Measurements from ENCODE around the gene CDHR1. TPM values are rescaled to one million over a fixed set of nuclear protein-coding genes. Genes with fewer than 3 reads are reported as not detected.

Gene CDHR1
- total RNA-seq, 1 experiment from 2014 or later: not detected

GRCh38 chr10:84233940-84234339 is 39.6 kb downstream of the CDHR1 start:
- Histone ChIP-seq H3F3A (ENCODE audit: insufficient read depth, low read depth) (no peaks in the 10 kb centered on the region), H3K27me3 (ENCODE audit: insufficient read depth, low read depth) (peaks cover 98% of the 10 kb centered on the region), H3K27ac (no peak overlapping the region), H3K4me3 (no peak overlapping the region), H3K79me2 (ENCODE audit: low read depth) (no peaks in the 10 kb centered on the region), H3K9me2 (ENCODE audit: insufficient read depth) (no peaks in the 10 kb centered on the region), H4K20me1 (ENCODE audit: insufficient read depth) (no peaks in the 10 kb centered on the region), H3K4me2 (no peak overlapping the region), H3K9me3 (ENCODE audit: insufficient read depth, low read depth) (no peaks in the 10 kb centered on the region), H2AFZ (no peak overlapping the region), H3K4me1 (replicated peaks; ENCODE audit: insufficient read depth) (no peaks in the 10 kb centered on the region), H3K36me3 (ENCODE audit: low read depth) (no peaks in the 10 kb centered on the region)
- ChIA-PET POLR2A (ENCODE audit: unreplicated experiment) (no interaction called here), CTCF (no interaction called here)
- no peak for DNase-seq
- no peak for TF ChIP-seq EZH2 (IDR thresholded peaks at IDR 0.05; ENCODE audit: low read depth)
- no peak for TF ChIP-seq CTCF (conservative IDR thresholded peaks at IDR 0.05)
- intact Hi-C loops (cut with micrococcal nuclease; ENCODE audit: unreplicated experiment): no loop called here
- BruUV-seq (replicated peaks): no TSS peak

- Histone ChIP-seq H3K9me3 (ENCODE audit: insufficient read depth, low read depth) (no peaks in the 10 kb centered on the region), H3K4me1 (replicated peaks; ENCODE audit: insufficient read depth) (no peaks in the 10 kb centered on the region), H3K4me3 (no peak overlapping the region), H3K9me2 (ENCODE audit: insufficient read depth) (no peaks in the 10 kb centered on the region), H3K27me3 (ENCODE audit: insufficient read depth, low read depth) (peaks cover 100% of the 10 kb centered on the region), H3K4me2 (no peak overlapping the region), H3K79me2 (ENCODE audit: low read depth) (no peaks in the 10 kb centered on the region), H3F3A (ENCODE audit: insufficient read depth, low read depth) (no peaks in the 10 kb centered on the region), H2AFZ (no peak overlapping the region), H4K20me1 (ENCODE audit: insufficient read depth) (no peaks in the 10 kb centered on the region), H3K36me3 (ENCODE audit: low read depth) (no peaks in the 10 kb centered on the region), H3K27ac (no peak overlapping the region)
- ChIA-PET POLR2A (ENCODE audit: unreplicated experiment) (no interaction called here), CTCF (no interaction called here)
- intact Hi-C loops (cut with micrococcal nuclease; ENCODE audit: unreplicated experiment): no loop called here
- TF ChIP-seq CTCF (conservative IDR thresholded peaks at IDR 0.05) (no peak), EZH2 (IDR thresholded peaks at IDR 0.05; ENCODE audit: low read depth) (peak; percentile 94; the same call in 1 of the 2 replicates)
- no peak for DNase-seq
- no TSS peak for BruUV-seq (replicated peaks)
Measured at GRCh38 chr10:84234479-84234878, 40.1 kb downstream of the CDHR1 start.

GRCh38 chr10:84235096-84235495 is 40.8 kb downstream of the CDHR1 start:
- no peak for DNase-seq
- no peaks in the 10 kb centered on the region for H3K36me3 ChIP-seq (ENCODE audit: low read depth)
- no peaks in the 10 kb centered on the region for H3K4me1 ChIP-seq (replicated peaks; ENCODE audit: insufficient read depth)
- H3K9me3 ChIP-seq (ENCODE audit: insufficient read depth, low read depth): no peaks in the 10 kb centered on the region
- H2AFZ ChIP-seq: no peak overlapping the region
- H3K9me2 ChIP-seq (ENCODE audit: insufficient read depth): no peaks in the 10 kb centered on the region
- H3F3A ChIP-seq (ENCODE audit: insufficient read depth, low read depth): no peaks in the 10 kb centered on the region
- intact Hi-C loops (cut with micrococcal nuclease; ENCODE audit: unreplicated experiment): no loop called here
- H3K4me2 ChIP-seq: no peak overlapping the region
- TF ChIP-seq CTCF (conservative IDR thresholded peaks at IDR 0.05) (no peak), EZH2 (IDR thresholded peaks at IDR 0.05; ENCODE audit: low read depth) (no peak)
- POLR2A ChIA-PET (ENCODE audit: unreplicated experiment): no interaction called here
- H3K27me3 ChIP-seq (ENCODE audit: insufficient read depth, low read depth): peaks cover 100% of the 10 kb centered on the region
- H3K79me2 ChIP-seq (ENCODE audit: low read depth): no peaks in the 10 kb centered on the region
- H3K27ac ChIP-seq: no peak overlapping the region
- CTCF ChIA-PET: no interaction called here
- H4K20me1 ChIP-seq (ENCODE audit: insufficient read depth): no peaks in the 10 kb centered on the region
- BruUV-seq (replicated peaks): no TSS peak
- no peak overlapping the region for H3K4me3 ChIP-seq

Data from PC-9 (cell line).